NCI-H82 treated with DMSO at 0.1 percent for 48 hours (cell line): Measurements from ENCODE around the gene KIF20B.
"Not testable (repeated sequence)": the region's sequence is repeated elsewhere in the genome, so short reads cannot be mapped to it uniquely, and the experiment has no call there.

Source experiments
- DNase-seq: peaks from one replicate; lab custom pipeline; 2025; ENCODE audit not compliant: unreplicated experiment; lab: John Stamatoyannopoulos, UW

KIF20B gene

DNA sequence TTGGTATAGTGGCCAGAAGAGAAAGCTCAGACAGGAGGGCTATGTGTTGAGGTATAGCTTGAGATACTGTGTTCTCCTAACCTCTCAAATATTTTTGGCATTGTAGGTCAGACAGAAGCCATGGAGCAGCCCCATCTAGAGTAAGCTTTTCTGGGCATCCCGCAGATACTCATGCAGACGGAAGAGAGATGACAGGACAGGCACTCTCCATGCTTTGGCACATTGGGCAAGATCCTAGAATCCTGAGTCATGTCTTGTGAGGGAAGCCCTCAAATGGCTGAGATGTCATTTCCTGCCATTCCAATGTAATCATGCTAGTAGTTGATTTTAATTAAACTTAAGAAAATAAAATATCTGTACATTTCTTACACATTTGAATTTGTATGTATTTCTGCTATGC is 16.8 kb upstream of the KIF20B start:
- DNase-seq: no peak

DNA sequence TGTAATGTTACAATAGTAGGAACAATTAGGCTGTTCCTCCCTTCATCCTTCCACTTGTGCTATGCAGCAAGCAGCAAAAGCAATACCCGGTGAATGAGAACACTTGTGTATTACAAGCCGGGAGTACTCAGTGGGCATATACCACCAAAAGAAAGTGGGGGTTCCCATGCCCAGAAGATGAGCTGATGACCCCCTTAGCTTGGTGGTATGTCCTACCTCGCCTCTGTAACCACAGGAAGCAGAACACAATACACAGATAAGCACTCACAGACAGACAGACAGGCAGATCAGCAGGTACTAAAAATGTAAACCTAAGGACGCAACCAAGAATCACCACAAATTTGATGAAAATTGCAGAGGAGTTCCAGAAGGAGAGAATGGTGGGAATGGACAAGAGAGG is 15.5 kb upstream of the KIF20B start:
- DNase-seq: no peak

DNA sequence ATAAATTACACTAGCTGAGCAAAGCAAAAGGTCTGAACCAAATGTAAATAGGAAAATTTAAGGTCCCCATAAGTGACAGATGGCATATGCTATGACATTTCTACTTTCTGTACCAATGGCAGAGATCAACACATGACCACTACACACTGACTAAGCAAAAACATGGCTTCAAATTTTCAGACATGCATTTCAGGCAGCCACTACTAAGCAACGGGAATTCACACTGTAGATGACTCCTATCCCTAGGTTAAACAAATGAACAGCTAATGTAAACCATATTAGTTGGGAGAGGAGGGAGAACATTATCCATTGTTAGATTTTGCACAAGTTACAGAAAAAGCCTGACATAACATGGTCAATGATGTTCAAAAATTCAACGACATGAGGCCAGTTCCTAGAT is 11.4 kb upstream of the KIF20B start:
- no peak for DNase-seq

DNA sequence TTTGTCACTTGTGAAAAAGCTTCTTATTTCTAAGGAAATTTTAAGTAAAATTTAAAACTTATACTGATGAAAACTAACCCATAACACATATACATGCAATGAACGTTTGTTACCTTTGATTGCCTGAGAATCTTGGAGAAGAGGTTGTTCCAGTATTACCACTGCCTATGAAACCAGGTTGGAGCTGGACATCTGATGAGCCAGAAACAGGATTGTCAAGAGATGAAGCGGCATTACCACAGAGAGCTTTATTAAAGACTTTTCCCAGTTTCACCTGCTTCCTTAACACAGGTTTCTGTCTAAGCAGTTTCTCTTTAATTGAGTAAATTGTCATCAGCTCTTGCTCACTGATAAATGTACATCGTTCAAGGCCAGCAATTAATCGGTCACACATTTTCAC is 9.0 kb upstream of the KIF20B start:
- no peak for DNase-seq

DNA sequence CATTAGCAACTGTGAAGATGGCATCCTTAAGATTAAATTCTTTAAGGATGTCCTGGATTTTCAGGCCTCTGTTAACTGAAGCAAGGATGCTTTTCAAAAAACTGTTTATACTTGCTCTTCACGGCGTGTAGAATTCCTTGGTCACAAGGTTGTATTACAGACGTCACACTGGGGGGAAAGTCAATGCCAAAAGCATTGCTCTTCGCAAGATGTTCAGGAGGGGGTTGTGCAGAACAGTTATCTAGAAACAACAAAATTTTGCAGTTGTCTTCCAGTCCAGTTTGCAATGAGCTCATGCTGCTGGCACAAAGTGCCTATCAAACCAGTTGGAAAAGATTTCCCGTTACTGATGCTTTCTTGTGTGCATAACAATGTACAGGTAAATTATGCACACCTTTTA is 8.2 kb upstream of the KIF20B start:
- DNase-seq: no peak

DNA sequence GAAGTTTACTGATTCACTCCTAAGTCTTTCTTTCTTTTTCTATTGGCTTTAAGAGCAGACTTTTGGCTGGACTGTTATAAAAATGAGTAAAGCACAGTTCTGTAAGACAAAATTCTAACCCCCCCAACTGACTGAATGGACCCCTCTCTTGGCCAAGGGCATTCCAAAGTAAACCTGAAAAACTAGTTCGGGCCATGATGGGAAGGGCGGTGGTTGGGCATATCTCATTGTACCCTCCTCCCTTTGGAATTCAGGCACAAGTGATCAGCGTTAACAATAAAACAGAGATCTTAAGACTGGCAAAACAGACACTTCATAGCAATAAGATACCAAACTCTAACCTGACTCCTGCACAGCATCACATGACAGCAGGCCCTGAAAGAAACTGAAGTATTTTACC is 6.1 kb upstream of the KIF20B start:
- no peak for DNase-seq

DNA sequence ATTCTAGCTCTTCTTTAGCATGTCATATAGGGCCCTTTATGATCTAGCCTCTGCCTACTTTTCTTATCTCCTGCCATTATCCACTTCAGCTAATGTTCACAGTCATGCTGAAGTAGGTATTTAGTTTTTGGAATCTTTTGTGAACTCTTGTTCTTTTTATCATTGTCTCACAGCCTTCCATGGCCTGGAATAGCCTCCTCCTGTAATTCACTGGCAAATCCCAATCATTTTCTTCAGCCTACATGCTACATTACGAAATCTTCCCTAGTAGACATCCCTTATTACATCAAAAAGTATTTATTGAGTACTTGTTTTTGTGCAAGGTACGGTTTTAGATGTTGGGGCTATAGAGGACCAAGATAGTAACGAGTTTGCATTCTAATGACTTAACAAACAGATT is 3.4 kb upstream of the KIF20B start:
- no peak for DNase-seq

DNA sequence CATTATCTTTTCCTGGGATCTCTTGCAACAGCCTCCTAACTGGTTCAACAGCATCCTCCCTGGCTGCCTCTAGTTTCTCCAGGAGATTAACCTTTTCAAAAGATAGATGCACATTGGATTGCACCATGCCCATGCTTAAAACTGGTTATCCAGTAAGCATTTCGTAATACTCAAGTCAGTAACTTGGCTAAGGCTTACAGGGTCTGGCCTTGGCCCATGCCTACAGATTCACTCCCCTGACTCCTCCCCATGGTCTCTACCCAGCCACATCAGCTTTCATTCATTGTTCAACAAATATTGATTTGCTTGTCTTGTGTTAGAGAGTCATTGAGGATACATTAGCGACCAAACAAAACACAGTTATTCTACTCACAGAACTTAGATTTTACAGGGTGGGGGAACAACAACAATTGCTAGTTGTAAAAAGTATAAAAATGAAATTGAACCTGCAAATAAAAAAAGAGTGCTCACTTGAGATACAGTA is 1.8 kb upstream of the KIF20B start:
- peak; percentile 37 for DNase-seq

DNA sequence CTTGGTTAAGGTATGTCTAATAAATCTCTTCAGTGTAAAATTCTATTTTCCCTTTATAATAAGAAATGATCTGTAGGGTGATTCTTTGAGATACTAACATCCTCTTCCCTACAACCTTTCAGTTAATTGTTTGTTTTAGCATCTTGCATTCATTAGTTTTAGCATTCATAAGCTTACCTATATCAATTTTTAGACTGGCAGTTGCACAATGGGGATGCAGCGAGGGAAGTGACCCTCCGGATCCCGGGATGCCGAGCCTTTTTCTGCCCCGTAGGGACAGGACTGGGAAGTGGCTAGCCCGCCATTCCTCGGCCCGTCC is 508 bp upstream of the KIF20B start:
- DNase-seq: no peak

DNA sequence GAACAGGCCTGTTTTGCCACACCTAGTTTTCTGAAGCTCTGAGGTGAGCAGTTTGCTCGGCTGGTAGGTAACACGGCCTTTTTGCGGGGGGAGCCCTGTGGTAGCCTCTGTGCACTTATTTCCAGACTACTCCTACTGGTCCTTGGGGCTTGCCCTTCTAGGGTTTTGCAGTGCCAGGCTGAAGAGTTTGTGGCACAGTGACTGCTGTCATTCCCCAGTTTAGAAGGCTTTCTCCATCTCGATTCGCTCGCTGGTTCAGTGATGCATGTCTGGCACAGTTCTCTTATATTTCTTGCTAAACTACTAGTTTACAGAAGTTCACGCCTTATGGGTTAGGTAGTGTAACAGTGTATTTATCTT is 711 bp downstream of the KIF20B start:
- no peak for DNase-seq

DNA sequence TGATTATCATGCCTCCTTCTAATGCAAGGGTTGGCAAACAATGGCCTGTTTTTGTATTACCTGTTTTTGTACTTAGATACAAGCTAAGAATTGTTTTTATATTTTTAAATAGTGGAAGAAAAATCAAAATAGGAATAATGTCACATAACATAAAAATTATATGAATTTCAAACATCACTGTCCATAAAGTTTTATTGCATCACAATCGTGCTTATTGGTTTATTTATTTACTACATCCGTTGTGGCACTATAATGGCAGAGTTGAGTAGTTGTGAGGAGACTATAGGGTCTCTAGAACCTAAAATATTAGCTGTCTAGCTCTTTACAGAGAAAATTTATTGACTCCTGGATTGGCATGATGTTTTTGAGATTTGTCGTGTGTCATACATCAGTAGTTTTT is 4.1 kb downstream of the KIF20B start:
- no peak for DNase-seq

DNA sequence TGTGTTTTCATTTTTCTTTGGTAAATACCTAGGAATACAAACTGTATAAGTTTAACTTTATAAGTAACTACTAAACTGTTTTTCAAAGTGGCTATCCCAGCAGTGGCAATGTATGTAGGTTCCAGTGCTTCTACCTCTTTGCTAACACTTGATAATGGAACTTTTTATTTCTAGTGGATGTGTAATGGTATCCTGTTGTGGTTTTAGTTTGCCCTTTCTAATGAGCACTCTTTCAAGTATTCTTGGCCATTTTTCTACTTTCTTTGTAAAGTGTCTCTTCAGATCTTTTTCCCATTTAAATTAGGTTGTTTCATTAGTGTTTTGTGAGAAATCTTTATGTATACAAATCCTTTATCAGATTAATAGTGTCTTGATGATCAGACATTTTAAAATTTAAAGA is 4.6 kb downstream of the KIF20B start:
- no peak for DNase-seq

DNA sequence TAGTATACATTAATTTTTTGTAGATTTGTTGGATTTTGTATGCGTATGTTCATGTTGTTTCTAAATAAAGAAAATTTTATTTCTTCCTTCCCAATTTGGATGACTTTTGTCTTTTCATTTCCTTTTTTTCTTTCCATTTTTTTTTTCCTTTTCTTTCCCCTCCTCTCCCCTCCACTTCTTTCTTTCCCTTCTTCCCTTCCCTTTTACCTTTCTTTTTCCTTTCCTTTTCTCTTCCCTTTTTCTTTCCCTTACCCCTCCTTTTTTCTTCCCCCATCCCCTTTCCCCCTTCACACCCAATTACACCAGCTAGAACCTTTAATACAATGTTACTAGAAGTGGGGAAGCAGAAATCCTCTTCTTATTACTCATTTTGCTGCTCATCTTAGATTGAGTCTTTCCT is 6.0 kb downstream of the KIF20B start:
- DNase-seq: no peak

DNA sequence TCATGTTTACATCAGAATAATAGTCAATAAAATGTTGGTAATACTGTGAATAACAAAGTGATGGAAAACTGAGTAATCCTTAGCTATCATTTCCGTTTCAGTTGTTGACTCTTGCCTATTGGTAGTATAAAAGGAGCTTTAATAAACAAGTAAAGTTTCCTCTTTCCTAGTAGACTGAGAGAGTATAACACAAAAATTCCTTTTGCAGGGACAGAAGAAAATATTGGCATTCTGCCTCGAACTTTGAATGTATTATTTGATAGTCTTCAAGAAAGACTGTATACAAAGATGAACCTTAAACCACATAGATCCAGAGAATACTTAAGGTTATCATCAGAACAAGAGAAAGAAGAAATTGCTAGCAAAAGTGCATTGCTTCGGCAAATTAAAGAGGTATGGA is 9.4 kb downstream of the KIF20B start:
- DNase-seq: no peak

DNA sequence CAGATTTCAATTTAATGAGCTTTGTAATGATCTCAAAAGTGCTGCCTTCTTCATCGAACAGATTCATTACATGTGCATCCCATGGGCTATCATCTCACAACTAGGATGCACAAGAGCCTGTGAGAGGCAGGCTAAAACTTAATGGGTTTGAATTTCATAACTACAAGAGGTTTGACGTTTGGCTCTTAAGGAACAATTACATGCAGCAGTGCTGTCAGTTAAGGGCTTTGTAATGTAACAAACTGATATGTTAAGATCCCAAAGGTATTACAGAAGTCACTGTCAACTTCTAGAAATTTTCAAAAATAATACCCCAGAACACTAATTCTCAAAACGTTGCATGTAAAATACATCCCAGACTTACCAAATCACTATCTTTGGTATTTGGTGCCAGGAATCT is 33.2 kb downstream of the KIF20B start:
- DNase-seq: no peak

DNA sequence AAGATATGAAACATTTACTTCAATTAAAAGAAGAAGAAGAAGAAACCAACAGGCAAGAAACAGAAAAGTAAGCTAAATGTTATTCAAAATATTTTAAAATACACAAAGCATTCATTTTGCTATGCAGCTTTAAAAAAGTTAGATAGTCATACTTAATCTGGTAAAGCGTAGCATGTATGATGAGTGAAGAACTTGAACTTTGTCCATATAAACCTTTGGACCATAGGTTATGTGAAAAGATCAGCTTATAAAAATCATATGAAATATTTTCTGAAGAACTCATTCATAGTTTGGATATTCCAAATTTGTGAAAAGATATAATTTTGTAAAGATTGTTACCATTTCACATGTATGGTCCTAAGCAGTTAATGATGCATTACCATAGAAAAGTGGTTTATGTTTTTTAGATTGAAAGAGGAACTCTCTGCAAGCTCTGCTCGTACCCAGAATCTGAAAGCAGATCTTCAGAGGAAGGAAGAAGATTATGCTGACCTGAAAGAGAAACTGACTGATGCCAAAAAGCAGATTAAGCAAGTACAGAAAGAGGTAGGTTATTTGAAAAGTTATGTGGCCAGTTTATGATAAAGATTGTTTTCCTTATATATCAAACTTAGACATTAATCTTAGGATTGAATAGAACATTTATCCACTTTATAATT is 37.3 kb downstream of the KIF20B start:
- DNase-seq: no peak

DNA sequence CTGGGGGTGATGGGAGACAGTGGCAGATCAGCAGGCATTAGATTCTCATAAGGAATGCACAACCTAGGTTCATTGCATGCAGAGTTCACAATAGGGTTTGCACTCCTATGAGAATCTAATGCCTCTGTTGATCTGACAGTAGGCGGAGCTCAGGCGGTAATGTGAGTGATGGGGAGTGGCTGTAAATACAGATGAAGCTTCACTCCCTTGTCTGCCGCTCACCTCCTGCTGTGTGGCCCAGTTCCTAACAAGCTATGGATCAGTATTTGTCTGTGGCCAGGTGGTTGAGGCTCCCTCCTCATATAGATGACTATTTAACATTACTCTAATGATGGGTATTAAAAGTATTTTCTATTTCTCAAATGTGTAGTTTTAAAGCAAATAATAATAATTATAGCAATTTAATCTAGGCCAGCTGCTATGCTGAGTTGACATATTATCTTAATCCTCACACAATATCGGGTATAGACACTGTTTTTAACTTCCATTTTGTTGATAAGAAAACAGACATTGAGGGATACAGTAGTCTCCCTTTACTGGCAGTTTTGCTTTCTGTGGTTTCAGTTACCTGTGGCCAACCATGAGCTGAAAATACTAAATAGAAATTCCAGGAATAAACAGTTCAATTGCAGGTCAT is 39.9 kb downstream of the KIF20B start:
- DNase-seq: no peak

DNA sequence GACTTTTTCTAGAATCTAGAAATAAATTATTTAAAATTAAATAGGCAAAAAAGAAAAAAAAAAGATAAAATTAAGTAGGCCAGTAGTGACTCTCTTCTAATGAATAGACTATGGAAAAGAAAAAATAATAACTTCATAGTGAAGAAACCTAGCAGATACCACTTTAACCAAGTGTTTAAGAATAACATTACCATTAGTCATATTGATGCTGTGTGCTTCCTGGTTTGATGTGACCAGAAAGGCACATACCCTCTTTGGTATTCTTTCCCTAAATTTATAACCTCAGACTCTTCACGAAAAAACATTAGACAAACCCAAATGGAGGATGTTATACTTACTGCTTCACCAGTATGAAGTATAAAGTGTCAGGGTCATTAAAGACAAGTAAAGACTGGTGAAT is 42.6 kb downstream of the KIF20B start:
- DNase-seq: no peak

DNA sequence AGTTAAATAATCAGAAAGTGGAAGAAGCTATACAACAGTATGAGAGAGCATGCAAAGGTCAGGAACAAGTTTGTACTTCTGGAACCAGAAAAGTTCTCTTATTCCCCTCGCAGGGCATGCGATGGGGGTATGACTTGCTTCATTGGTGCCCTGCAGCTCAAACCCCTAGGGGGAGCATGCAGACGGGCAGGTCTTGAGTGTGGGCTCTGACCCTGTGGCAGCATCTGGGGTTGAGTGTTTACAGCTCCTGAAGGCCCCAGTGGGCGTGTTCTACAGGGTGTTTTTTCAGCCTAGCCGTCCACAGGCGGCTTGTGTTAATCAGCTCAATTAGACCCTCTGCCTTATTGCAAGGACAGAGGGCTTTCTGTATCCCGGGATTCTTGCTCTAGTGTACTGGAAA is 44.5 kb downstream of the KIF20B start:
- no peak for DNase-seq

DNA sequence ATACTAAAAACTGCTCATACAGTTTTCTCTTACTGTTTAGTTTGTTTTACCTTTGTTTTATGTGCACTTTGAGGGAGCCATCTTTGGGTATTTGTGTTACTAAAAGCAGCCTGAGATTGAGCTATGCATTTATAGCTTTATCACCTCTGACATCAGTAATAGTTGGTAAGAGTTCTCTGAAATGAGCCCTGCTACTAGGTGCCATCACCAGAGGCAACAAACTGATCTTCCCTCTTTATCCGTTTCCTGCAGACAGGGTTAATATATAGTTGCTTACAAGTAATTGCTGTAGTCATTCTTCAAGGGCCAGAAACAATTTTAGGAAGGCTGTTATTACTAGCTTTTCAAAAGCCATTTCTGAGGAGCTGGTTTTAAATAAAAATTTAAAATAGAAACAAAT is 49.1 kb downstream of the KIF20B start:
- no peak for DNase-seq

DNA sequence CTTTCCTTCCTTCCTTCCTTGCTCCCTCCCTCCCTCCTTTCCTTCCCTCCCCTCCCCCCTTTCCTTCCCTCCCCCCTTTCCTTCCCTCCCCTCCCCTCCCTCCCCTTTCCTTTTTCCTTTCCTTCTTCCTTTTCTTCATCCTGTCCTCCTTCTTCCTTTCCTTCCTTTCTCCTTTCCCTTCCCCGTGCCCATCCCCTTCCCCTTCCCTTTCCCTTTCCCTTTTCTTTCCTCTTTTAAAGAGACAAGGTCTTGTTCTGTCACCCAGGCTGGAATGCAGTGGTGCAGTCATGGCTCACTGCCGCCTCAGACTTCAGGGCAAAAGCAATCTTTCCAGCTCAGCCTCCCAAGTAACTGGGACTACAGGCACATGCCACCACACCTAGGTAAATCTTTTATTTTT is 54.0 kb downstream of the KIF20B start:
- DNase-seq: no peak

DNA sequence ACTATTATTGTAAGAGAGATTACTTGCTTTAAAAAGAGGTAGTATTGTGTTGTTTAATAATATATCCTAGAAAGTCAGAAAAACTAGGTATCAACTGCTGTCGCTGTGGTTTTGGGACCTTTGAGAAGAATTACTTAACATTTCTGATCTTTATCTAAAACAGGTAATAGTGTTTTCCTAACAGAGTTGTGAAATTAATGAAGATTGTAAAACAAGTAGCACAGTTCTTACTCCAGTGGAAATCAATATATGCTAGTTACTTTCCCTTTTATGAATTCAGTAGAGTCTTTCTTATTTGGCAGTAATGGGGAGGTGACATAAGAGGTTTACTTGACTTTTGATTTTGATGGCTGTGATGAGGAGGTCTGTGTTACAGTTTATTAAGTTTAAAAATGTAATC is 58.1 kb downstream of the KIF20B start:
- DNase-seq: no peak

DNA sequence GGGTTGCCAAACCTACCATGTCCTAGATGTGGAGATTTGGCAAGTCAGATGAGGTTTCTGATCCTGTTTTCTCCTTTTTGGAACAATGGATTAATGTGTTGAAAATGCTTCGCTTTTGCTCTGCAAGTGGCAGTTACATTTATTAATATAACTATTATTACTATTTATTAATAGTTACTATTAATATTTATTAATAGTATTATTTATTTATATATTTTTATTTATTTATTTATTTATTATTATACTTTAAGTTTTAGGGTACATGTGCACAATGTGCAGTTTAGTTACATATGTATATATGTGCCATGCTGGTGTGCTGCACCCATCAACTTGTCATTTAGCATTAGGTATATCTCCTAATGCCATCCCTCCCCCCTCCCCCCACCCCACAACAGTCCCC is 62.3 kb downstream of the KIF20B start:
- not testable (repeated sequence) for DNase-seq
